ENCODE data around the gene COQ10A.
A peak's percentile ranks its signal among the peaks of the same experiment; 100 is the strongest.

COQ10A gene

DNA sequence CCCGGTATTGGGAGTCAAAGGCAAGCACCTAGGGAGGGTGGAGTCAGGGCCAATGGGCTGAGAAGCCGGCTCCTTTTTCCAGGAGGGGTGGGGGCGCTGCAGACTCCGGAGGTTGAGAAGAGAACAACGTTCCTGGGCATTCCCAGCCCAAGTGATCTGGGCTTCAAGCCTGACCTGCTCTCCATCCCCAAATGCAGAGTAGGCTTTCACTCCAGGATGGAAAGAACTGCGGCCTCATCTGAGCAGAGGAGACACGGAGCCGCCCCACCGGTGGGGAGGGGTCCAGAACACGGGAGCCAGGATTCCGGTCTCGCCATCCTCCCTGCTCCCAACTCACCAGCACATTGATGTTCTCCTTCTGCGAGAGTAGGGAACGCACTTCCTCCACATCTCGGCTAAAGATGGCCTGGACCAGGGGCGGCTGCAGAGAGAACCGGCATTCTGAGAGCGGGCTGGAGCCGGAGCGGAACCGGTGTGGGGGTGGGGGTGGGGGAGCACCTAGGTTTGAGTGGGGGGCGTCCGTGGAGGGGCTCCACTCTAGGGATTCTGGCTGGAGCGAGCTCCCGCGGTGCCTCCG, 9.2 kb upstream of the COQ10A start:
- TF ChIP-seq CTCF (IDR thresholded peaks at IDR 0.05) = peak; percentile 16; the same call in 1 of the 2 replicates

DNA sequence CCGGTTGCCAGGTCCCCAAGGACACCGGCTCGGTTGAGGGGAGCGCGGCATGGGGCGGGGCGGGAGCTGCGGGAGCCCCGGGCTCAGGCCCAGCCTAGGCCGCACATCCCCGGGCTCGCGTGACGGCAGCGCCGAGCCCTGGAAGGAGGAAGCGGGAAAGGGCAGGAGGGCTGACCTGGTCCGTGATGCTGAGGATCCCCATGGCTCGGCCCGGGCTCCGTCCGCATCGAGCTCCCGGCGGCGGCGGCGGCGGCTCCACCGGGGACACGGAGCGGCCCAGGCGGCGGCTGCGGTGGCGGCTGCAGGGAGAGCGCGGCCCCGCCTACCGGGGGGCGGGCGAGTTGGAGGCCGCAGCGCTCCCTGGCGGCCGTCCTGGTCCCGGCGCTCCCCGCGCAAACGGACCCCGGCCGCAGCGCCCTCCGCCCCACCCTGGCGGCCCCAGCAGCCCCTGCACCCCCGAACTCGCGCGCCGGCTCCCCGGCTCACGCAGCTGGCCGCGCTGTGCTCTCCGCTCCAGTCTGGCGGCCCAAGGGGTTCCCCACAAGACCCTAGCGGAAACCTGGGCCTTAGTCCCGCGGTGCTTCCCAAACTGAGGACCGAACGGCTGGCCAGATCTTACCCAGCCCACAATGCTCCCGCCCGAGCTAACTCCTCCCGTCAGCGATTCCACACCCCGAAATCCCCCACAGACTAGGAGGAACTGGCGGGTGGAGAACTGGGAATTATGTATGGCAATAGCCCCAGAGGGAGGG, 8.5 kb upstream of the COQ10A start, which contains the start of gene ANKRD52:
Gene ANKRD52, minus strand, starts transcription at position 317 of the 752 bp plus-strand sequence. Its CDS starts 115 bp downstream, at position 202.
- peak; percentile 86 for TF ChIP-seq CTCF (IDR thresholded peaks at IDR 0.05)

DNA sequence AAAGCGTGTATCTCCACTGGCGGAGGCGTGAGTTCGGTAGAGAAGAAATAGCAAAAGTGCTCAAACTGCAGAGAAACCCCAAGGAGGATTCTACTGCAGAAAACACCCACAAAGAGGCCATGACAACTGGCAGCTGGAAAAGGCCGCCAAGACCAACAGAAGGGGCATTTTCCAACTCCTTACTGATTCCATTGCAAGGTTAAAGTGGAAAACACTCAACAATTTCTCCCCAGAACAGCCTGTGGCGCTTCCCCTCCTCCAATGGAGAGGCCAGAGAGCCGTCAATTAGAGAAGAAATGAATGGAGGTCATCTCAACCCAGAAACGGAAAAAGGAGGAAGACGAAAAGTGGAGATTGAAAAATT, 7.9 kb upstream of the COQ10A start:
- TF ChIP-seq CTCF (IDR thresholded peaks at IDR 0.05) = no peak

GRCh38 chr12:56260380-56260779, 6.4 kb upstream of the COQ10A start:
- no peak for TF ChIP-seq CTCF (IDR thresholded peaks at IDR 0.05)

GRCh38 chr12:56260921-56261320, 5.8 kb upstream of the COQ10A start:
- no peak for TF ChIP-seq CTCF (IDR thresholded peaks at IDR 0.05)

DNA sequence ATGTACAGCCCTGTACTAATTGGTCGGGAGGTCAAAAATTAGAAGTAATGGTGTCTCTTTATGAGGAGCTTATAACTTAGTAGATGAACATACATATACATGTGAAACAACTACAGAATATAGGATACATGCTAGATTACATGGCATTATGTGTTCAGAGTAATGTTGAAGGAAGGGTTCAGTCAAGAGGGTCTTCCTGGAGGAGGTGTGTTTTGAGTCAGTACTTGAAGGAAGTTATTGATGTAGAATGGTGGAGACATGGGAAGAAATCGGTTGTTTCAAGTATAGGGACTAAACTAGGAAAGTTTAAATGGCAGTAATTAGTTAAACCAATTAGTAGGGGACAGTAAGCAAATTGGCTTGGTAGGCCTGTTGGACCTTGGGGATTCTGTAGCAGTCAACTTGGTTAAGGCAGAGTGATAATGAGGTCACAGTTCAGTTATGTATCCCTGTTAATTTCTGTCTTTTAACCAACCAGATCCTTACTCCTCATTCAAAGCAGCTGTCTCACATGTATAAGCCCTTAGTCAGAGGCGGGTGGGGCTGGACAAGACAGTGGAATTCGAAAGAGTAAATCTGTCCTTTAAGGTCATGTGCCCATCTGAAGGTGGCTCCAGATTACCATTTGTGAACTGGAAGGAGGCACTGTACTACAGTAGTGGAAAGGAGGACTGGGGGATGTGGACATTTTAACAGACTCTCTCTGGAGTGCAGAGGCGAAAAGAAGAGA, 5.1 kb upstream of the COQ10A start:
- no peak for TF ChIP-seq CTCF (IDR thresholded peaks at IDR 0.05)

DNA sequence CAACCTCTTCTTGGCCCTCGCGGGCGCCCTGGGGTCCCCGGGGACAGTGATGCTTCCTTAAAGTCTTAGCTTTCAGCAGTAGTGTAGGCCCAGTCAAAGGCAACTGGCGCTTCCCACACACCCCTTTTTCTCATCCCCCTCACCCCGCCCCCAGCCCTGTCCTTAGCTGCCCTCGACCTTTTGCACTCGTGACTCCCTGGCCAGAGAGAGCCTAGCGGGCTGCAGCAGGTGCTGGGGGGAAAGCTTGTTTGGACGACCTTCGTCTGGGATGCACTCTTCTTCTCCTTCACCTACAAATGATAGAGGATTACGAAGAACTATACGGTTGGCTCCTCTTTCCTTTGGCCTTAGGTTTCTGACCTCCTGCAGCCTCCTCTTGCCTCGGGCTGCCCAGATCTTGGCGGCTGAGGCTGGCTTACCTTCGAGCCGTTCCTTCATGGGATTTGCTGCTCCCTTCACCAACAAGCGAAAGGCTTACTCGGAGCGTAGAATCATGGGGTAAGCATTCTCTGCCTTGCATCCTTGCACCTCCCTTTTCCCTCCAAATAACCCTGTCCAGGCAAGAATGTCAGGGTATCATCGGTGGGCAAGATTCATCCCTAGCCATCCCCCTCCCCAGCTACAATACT, 815 bp downstream of the COQ10A start:
- TF ChIP-seq CTCF (IDR thresholded peaks at IDR 0.05) = no peak
